WTC11 (cell line): Measurements from ENCODE around the gene NWD2. TPM values are rescaled to one million over a fixed set of nuclear protein-coding genes. Genes with fewer than 3 reads are reported as not detected.

Source experiments
- ATAC-seq: fragments of 200-7000 bp; cut with Tn5 transposase; 2 replicates; pipeline ENCODE4 v1.10.0; 2021; ENCODE audit warnings: mild to moderate bottlenecking, moderate library complexity
- CTCF ChIA-PET: fragments of 300-600 bp; sonication (Branson Sonifier 250); formaldehyde crosslinking; loops from one replicate; lab custom pipeline; 2021; ENCODE audit warnings: antibody characterized with exemption; lab: Charles Lee
- POLR2A ChIA-PET: fragments of 350-600 bp; sonication (Branson Sonifier 250); formaldehyde crosslinking; loops from one replicate; lab custom pipeline; 2021; ENCODE audit warnings: antibody characterized with exemption; lab: Charles Lee
- DNase-seq: peaks from one replicate; pipeline ENCODE4 v3.0.0; 2021; ENCODE audit warnings: low spot score
- H3K27ac Mint-ChIP-seq: 2 replicates; pipeline ENCODE4 v1.8.0; 2021; ENCODE audit warnings: mixed read lengths
- H3K27me3 Mint-ChIP-seq: 2 replicates; pipeline ENCODE4 v1.8.0; 2021; ENCODE audit warnings: low read depth, mild to moderate bottlenecking, moderate library complexity, mixed read lengths
- H3K36me3 Mint-ChIP-seq: 2 replicates; pipeline ENCODE4 v1.8.0; 2021; ENCODE audit warnings: mixed read lengths
- H3K4me1 Mint-ChIP-seq: 2 replicates; pipeline ENCODE4 v1.8.0; 2022; ENCODE audit warnings: mixed read lengths
- H3K4me3 Mint-ChIP-seq: 2 replicates; pipeline ENCODE4 v1.8.0; 2021; ENCODE audit warnings: mild to moderate bottlenecking, moderate library complexity, mixed read lengths
- H3K9me3 Mint-ChIP-seq: 2 replicates; pipeline ENCODE4 v1.8.0; 2021; ENCODE audit warnings: mixed read lengths
- ATF6 ChIP-seq: sonication (generic); formaldehyde crosslinking; IDR thresholded peaks from 2 replicates; pipeline ENCODE4 v1.8.1; 2023; ENCODE audit warnings: mild to moderate bottlenecking, missing genetic modification reagents
- CBFB ChIP-seq: sonication (generic); formaldehyde crosslinking; IDR thresholded peaks from 2 replicates; pipeline ENCODE4 v1.8.1; 2022; ENCODE audit warnings: mild to moderate bottlenecking, low read depth, missing genetic modification reagents
- CDX4 ChIP-seq: fragments of 250-450 bp; sonication (Bioruptor Pico); IDR thresholded peaks from 2 replicates; pipeline ENCODE4 v1.9.0; 2021; ENCODE audit warnings: moderate library complexity, mild to moderate bottlenecking, inconsistent platforms, borderline replicate concordance
- E2F4 ChIP-seq: sonication (generic); formaldehyde crosslinking; IDR thresholded peaks from 2 replicates; pipeline ENCODE4 v1.8.1; 2022; ENCODE audit warnings: low read depth, mild to moderate bottlenecking, moderate library complexity, missing genetic modification reagents, borderline replicate concordance
- ETV6 ChIP-seq: sonication (generic); formaldehyde crosslinking; IDR thresholded peaks from 2 replicates; pipeline ENCODE4 v1.8.1; 2022; ENCODE audit warnings: mild to moderate bottlenecking, missing genetic modification reagents
- FOXJ3 ChIP-seq: sonication (generic); formaldehyde crosslinking; IDR thresholded peaks from 2 replicates; pipeline ENCODE4 v1.9.0; 2021; ENCODE audit warnings: missing genetic modification reagents, mild to moderate bottlenecking, borderline replicate concordance
- FOXK1 ChIP-seq: sonication (generic); formaldehyde crosslinking; IDR thresholded peaks from 2 replicates; pipeline ENCODE4 v1.8.0; 2022; ENCODE audit warnings: mild to moderate bottlenecking, moderate library complexity, missing genetic modification reagents
- FOXP1 ChIP-seq: sonication (generic); formaldehyde crosslinking; IDR thresholded peaks from 2 replicates; pipeline ENCODE4 v1.8.0; 2022; ENCODE audit warnings: missing genetic modification reagents, mild to moderate bottlenecking, moderate library complexity, borderline replicate concordance
- JUN ChIP-seq: sonication (generic); formaldehyde crosslinking; IDR thresholded peaks from 2 replicates; pipeline ENCODE4 v1.8.0; 2023; ENCODE audit warnings: mild to moderate bottlenecking, missing genetic modification reagents
- MLX ChIP-seq: sonication (generic); formaldehyde crosslinking; IDR thresholded peaks from 2 replicates; pipeline ENCODE4 v1.8.1; 2023; ENCODE audit warnings: mild to moderate bottlenecking, missing genetic modification reagents, moderate library complexity
- NFATC4 ChIP-seq: fragments of 250-450 bp; sonication (Bioruptor Pico); IDR thresholded peaks from 2 replicates; pipeline ENCODE4 v1.9.0; 2021; ENCODE audit warnings: mild to moderate bottlenecking
- PRDM15 ChIP-seq: sonication (generic); formaldehyde crosslinking; IDR thresholded peaks from 2 replicates; pipeline ENCODE4 v1.8.0; 2022; ENCODE audit warnings: missing genetic modification reagents
- RORB ChIP-seq: fragments of 250-450 bp; sonication (Bioruptor Pico); IDR thresholded peaks from 2 replicates; pipeline ENCODE4 v1.9.0; 2021; ENCODE audit warnings: mild to moderate bottlenecking
- TEAD4 ChIP-seq: sonication (generic); formaldehyde crosslinking; IDR thresholded peaks from 2 replicates; pipeline ENCODE4 v1.8.0; 2022; ENCODE audit warnings: mild to moderate bottlenecking, missing genetic modification reagents
- ZMAT4 ChIP-seq: fragments of 250-450 bp; sonication (Bioruptor Pico); IDR thresholded peaks from 2 replicates; pipeline ENCODE4 v1.9.0; 2021; ENCODE audit warnings: mild to moderate bottlenecking
- ZNF121 ChIP-seq: sonication (generic); formaldehyde crosslinking; IDR thresholded peaks from 2 replicates; pipeline ENCODE4 v1.8.0; 2023; ENCODE audit warnings: missing genetic modification reagents
- ZNF219 ChIP-seq: sonication (generic); formaldehyde crosslinking; IDR thresholded peaks from 2 replicates; pipeline ENCODE4 v1.8.0; 2023; ENCODE audit warnings: missing genetic modification reagents, mild to moderate bottlenecking, borderline replicate concordance
- ZNF263 ChIP-seq: sonication (generic); formaldehyde crosslinking; IDR thresholded peaks from 2 replicates; pipeline ENCODE4 v1.8.1; 2022; ENCODE audit warnings: low read depth, mild to moderate bottlenecking, moderate library complexity, missing genetic modification reagents
- ZNF281 ChIP-seq: sonication (generic); formaldehyde crosslinking; IDR thresholded peaks from 2 replicates; pipeline ENCODE4 v1.8.0; 2023; ENCODE audit warnings: mild to moderate bottlenecking, missing genetic modification reagents
- total RNA-seq: library from RNA; stranded (reverse); gene quantifications from 3 replicates; pipeline ENCODE4 v1.2.3, GENCODE V29; 2021

The NWD2 gene
- total RNA-seq, 1 experiment from 2014 or later, result 0.07 TPM

GRCh38 chr4:37464373-37465128 lies 220.0 kb downstream of the NWD2 start:
- H3K27ac Mint-ChIP-seq, result no peak overlapping the region
- no peaks in the 10 kb centered on the region for H3K36me3 Mint-ChIP-seq
- peaks cover 10% of the 10 kb centered on the region for H3K4me1 Mint-ChIP-seq
- H3K27me3 Mint-ChIP-seq, result no peaks in the 10 kb centered on the region
- DNase-seq (no peak), ATAC-seq (no peak)
- H3K9me3 Mint-ChIP-seq, result no peaks in the 10 kb centered on the region
- TF ChIP-seq ZMAT4 (CRISPR knock-in tag) (no peak), FOXP1 (no peak), TEAD4 (CRISPR knock-in tag) (no peak)
- H3K4me3 Mint-ChIP-seq, result no peak overlapping the region
- POLR2A ChIA-PET, result no interaction called here
- CTCF ChIA-PET, result interaction anchor here (1.0 to 2.5 kb wide), 6 partner anchors 11 to 337 kb away, joined by 3 to 19 read pairs (median 6); a partner anchor contains a TSS

GRCh38 chr4:37465296-37465695 lies 220.8 kb downstream of the NWD2 start:
- Mint-ChIP-seq H3K9me3 (no peaks in the 10 kb centered on the region), H3K27ac (no peak overlapping the region), H3K36me3 (no peaks in the 10 kb centered on the region), H3K27me3 (no peaks in the 10 kb centered on the region), H3K4me1 (peaks cover 10% of the 10 kb centered on the region), H3K4me3 (no peak overlapping the region)
- no peak for TF ChIP-seq CDX4 (CRISPR knock-in tag)
- TF ChIP-seq E2F4, result no peak
- no peak for TF ChIP-seq ETV6
- no peak for TF ChIP-seq ZNF121 (CRISPR knock-in tag)
- TF ChIP-seq FOXJ3 (CRISPR knock-in tag), result no peak
- no peak for TF ChIP-seq PRDM15 (CRISPR knock-in tag)
- no peak for TF ChIP-seq NFATC4 (CRISPR knock-in tag)
- no peak for TF ChIP-seq ZNF281 (CRISPR knock-in tag)
- TF ChIP-seq JUN, result no peak
- no peak for TF ChIP-seq RORB (CRISPR knock-in tag)
- no peak for TF ChIP-seq FOXP1
- no peak for TF ChIP-seq ZNF219 (CRISPR knock-in tag)
- no peak for TF ChIP-seq MLX (CRISPR knock-in tag)
- TF ChIP-seq TEAD4 (CRISPR knock-in tag), result no peak
- no peak for TF ChIP-seq ZNF263 (CRISPR knock-in tag)
- no peak for TF ChIP-seq ATF6
- no peak for TF ChIP-seq FOXK1
- no peak for TF ChIP-seq CBFB
- ChIA-PET POLR2A (no interaction called here), CTCF (interaction anchor here (1.0 kb wide), 1 partner anchor 337 kb away, joined by 4 read pairs; no protein-coding TSS in a partner anchor)
- no peak for ATAC-seq
- DNase-seq, result no peak
